ENCODE data around the gene MDM2. TPM values are rescaled to one million over a fixed set of nuclear protein-coding genes. Genes with fewer than 3 reads are reported as not detected.

MDM2 gene
- total and polyA plus RNA-seq, 8 donors, result 30.7 to 132 (median 56.8) TPM

DNA sequence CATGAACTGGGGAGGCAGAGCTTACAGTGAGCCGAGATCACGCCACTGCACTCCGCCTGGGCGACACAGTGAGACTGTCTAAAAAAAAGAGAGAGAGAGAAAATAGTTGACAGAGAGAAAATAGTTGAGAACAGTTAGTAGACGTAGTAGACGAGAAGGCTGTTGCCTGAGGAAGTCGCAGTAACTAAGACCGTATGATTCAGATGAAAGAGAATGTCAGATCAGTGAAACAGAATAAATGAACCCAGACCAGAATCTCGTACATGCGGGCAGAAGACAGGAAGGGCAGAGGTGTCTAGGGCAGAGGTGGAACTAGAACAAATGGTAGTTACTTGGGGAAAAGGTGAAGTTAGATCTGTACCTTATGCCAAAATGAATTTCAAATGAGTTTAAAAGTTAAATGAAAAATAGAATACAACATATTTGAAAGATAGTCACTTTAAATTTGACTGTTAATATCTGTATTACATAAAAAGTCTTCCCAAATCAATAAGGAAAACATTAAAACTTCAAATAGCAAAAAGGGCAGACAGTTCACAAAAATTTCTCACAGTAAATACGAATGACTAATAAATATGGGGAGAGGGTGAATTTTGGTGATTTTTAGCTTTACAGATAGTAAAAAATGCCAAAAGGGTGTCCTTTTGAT lies 17.7 kb downstream of the MDM2 start:
- Histone ChIP-seq H3K4me1 (no peaks in the 10 kb centered on the region), H3K4me3 (no peak overlapping the region), H3K27ac (no peak overlapping the region), H3K9me3 (no peaks in the 10 kb centered on the region), H3K27me3 (no peaks in the 10 kb centered on the region), H3K36me3 (peaks cover 11 to 87% (median 31%) of the 10 kb centered on the region in 3 donors)
- DNase-seq, result no peak
- 92 to 93% methylated on average over 11 of the region's 11 CpGs for WGBS, 2 donors
- TF ChIP-seq CTCF (IDR thresholded peaks at IDR 0.05), result no peak
- intact Hi-C loops (cut with DNase I), result no loop called here
- no peak for ATAC-seq
- FAIRE-seq, result no peak

DNA sequence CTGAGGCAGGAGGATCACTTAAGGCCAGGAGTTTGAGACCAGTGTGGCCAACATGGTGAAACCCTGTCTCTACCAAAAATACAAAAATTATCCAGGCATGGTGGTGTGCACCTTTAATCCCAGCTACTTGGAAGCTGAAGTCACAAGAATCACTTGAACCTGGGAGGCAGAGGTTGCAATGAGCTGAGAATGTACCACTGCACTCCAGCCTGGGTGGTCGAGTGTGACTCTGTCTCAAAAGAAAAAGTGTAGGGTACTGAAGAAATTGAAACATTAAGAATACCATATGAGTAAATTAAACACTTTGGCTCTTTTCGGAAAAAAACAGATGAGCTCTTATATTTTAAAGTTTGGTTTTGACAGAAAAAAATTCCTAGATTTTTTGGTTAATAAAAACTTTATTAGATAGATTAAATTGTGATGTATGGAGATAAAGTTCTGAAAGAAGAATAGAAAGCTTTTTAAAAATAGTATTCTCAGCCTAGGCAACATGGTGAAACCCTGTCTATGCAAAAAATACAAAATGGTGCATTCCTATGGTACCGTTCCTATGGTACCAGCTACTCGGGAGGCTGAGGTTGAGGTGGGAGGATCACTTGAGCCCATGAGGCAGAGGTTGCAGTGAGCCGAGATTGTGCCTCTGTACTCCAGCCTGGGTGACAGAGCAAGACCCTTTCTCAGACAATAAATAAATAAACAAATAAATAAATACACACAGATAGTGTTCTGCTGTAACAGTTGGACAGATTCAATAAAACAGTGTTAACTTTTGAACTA lies 20.1 kb downstream of the MDM2 start:
- no peak for ATAC-seq
- Histone ChIP-seq H3K9me3 (no peaks in the 10 kb centered on the region), H3K4me1 (no peaks in the 10 kb centered on the region), H3K36me3 (peaks cover 11 to 86% (median 22%) of the 10 kb centered on the region in 3 donors), H3K27me3 (no peaks in the 10 kb centered on the region), H3K4me3 (no peak overlapping the region), H3K27ac (no peak overlapping the region)
- no peak for DNase-seq
- WGBS, 2 donors, result 85 to 87% methylated on average over 5 of the region's 5 CpGs
- intact Hi-C loops (cut with DNase I), result no loop called here
- FAIRE-seq, result no peak
- no peak for TF ChIP-seq CTCF (IDR thresholded peaks at IDR 0.05)

DNA sequence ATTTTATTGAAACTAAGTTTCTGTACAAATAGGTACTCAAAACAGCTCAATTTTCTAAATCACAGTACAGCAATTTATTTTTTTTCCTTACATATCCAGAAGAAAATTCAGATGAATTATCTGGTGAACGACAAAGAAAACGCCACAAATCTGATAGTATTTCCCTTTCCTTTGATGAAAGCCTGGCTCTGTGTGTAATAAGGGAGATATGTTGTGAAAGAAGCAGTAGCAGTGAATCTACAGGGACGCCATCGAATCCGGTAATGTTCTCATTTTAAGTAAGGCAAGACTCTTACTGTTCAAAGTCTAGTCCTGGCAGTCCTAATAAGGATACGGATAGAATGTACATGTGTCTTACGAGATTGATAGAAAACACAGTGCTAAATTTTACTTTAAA lies 20.7 kb downstream of the MDM2 start:
- Histone ChIP-seq H3K4me3 (no peak overlapping the region), H3K4me1 (no peaks in the 10 kb centered on the region), H3K9me3 (no peaks in the 10 kb centered on the region), H3K27me3 (no peaks in the 10 kb centered on the region), H3K36me3 (peaks cover 11 to 82% (median 22%) of the 10 kb centered on the region in 3 donors), H3K27ac (no peak overlapping the region)
- intact Hi-C loops (cut with DNase I), result no loop called here
- no peak for TF ChIP-seq CTCF (IDR thresholded peaks at IDR 0.05)
- FAIRE-seq (no peak), ATAC-seq (no peak), DNase-seq (no peak)
- 84 to 89% methylated on average over 7 of the region's 7 CpGs for WGBS, 2 donors

DNA sequence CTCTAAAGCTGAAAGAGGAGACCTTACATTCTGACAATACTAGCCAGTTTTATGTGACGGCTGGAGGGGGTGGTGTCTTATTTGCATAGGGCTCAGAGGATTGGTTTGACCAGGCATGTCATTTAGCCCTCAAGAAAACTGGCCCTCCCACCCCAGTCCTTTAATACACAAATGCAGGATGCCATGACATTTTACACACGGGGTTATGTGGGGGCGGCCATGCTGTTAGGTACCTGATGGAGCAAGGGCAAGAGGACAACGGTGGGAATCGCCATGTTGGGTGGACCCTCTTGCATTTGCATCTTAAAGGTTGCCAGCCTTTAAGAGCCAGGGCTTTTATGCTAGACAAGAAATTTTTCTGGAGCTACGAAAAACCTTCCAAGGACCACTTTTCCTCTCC lies 23.3 kb downstream of the MDM2 start:
- no peaks in the 10 kb centered on the region for H3K9me3 ChIP-seq
- FAIRE-seq (no peak), DNase-seq (no peak), ATAC-seq (peak in 1 of 4 donors; percentile 3)
- no peaks in the 10 kb centered on the region for H3K27me3 ChIP-seq
- no peak for TF ChIP-seq CTCF (IDR thresholded peaks at IDR 0.05)
- H3K27ac ChIP-seq, result no peak overlapping the region
- H3K4me1 ChIP-seq, result no peaks in the 10 kb centered on the region
- H3K36me3 ChIP-seq, result peaks cover 4 to 77% (median 17%) of the 10 kb centered on the region in 3 donors
- H3K4me3 ChIP-seq, result no peak overlapping the region
- intact Hi-C loops (cut with DNase I), result no loop called here
- 88 to 92% methylated on average over 6 of the region's 6 CpGs for WGBS, 2 donors

Measured in pancreas (tissue), 10 donors.